ENCODE results near the gene TMEM131. TPM values are rescaled to one million over a fixed set of nuclear protein-coding genes. Genes with fewer than 3 reads are reported as not detected.

Gene TMEM131
- total RNA-seq, 1 donor from 2014 or later = 28.4 TPM

DNA sequence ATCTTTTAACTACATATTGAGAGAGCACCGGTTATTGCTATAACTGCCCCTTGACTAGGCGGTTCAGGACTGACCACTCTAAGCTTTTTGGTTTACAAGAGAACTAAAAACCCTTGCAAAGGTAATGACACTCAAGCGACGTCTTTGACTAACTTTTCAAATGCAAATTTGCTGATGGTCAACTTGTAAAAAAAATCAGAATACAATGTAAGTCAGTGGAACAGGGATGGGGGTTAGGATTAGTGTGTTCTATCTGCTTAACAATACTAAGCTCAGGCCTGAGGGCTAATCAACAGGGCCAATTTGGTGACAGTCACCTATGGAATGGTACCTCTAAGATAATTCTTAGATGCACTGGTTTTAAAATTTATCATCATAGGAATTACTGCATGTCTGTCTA is 225.3 kb downstream of the TMEM131 start:
- DNase-seq (ENCODE audit: extremely low read depth, low read depth, low spot score) = no peak

DNA sequence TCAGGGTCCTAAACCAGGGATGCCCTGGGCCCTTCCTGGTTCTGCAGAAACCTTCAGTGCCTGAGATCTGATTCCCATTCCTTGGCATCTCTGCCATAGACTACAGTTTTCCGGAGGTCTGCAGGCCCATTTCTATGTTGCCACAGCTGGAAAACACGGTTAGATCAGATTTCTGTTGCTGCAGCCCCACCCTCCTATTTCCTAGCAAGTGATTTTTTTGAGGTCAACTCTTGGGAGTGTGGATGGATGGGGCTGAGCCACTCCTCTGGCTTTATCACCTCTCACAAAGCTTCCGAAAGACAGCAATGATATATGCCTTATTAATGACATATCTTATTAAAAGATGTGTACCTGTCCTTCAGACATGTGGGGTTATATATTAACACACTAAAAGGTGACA is 226.0 kb downstream of the TMEM131 start:
- DNase-seq (ENCODE audit: extremely low read depth, low read depth, low spot score) = no peak

DNA sequence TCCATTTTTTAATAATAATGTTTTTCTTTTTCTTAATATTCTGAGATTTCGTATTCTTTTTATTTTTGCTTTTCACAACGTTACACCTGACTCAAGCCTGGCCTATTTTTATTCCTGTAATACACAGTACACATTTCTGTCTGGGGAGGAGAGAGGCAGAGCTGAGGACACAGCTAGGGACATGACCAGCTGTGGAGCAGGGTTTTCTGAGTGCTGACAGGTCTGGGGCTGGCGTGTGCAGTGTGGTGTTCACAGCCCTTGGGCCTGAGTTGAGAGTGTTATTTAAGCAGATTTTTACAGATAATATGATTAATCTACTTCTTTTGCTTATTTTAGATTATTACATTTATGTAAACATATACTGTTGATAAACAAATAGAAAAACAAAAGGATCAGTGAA is 226.4 kb downstream of the TMEM131 start:
- no peak for DNase-seq (ENCODE audit: extremely low read depth, low read depth, low spot score)

DNA sequence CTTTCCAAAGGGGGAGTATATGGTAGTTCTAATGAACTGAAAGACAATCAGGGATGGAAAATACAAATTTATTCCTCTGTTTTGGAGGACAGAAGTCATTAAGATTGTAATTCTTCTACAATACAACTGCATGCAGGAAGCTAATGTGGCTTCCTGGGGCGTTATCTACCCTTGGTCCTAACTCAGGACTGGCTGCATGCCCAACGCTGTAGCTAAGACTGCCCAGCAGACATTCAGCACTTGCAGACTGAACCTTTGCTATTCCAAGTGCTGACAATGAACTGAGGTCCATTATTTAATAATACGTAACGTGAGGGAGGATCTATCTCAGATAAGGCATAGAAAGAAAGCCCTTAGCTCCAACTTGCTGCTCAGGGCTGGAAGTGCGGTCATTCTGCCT is 229.2 kb downstream of the TMEM131 start:
- DNase-seq (ENCODE audit: extremely low read depth, low read depth, low spot score) = no peak

DNA sequence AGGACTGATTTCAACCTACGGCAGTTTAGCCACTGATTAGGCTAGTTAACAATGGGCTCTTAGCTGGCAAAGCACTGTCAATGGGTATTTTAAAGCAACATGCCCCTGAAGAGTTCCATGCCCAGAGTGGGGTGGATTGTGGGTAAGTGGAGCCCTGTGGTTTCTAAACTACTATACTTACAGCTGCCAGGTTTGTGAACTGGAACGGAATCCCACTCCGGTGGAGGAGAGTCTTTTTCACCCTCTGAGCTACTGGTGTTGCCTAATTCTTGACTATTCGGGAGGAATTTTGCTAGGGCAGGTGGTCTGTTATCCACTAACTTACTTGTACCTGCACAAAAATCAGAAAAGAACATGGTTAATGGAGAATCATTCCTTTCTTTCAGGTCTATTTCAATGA is 229.8 kb downstream of the TMEM131 start:
- DNase-seq (ENCODE audit: extremely low read depth, low read depth, low spot score) = no peak

DNA sequence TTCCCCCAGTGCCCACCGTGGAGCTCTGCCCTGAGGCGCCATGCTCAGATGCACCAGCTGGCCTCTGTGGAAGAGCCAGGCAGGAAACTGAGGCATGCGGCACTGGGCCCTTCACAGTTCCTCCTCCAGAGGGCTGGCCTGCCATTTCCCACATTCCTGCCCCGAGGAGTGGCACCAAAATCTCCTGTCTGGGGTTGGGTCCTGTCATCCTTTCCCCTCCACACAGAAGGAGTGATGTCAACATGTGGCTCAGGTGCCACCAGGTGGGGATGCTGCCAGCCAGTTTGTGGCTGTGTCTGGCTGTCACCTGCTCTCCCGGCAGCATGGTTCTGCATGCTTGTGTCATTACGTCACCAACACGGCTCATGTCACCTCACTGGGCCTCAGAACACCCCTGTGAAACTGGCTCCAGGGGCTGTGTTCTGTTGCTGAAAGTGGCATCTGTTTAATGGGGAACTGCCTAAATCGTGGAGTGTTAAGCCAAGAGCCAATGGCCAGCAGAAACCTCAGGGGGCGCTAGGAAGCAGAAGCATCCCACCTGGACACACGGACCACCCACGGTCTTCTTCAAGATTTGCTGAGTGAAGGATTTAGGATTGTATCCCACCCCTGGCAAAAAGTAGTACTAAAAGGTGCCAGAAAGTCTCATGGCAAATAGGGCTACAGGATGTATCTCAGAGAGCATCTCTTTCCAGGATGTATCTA is 231.0 kb downstream of the TMEM131 start:
- DNase-seq (ENCODE audit: extremely low read depth, low read depth, low spot score) = no peak

DNA sequence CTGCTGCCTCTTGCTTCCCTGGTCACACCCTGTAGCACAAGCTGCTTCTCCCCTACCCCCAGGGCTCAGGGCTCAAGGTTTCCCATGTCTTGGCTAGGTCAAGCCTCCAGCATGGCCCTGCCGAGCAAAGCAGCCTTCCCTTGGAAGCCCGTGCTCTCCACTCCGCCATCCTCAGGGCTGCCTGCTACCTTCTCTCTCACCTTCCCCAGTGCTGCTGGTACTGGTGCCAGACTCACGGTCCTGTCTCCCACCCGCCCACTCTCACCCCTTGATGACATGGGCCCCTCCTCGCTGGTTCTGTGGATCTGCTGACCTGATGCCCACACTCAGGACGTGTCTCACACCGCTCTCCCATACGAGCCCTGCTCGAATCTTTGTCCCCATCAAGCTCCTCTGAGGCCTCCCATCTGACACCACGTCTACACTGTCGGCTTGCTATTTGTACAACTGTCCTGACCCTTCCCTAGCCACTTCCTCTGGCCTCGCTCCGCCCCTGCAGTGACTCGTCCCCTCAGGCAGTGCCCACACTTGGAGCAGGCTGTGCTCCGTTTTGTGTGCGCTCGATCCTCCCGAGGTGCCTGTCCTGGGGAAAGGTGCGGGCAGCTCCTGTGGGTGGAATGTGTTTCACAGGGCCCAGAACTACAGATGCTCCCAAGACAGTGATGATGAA is 232.4 kb downstream of the TMEM131 start:
- no peak for DNase-seq (ENCODE audit: extremely low read depth, low read depth, low spot score)

DNA sequence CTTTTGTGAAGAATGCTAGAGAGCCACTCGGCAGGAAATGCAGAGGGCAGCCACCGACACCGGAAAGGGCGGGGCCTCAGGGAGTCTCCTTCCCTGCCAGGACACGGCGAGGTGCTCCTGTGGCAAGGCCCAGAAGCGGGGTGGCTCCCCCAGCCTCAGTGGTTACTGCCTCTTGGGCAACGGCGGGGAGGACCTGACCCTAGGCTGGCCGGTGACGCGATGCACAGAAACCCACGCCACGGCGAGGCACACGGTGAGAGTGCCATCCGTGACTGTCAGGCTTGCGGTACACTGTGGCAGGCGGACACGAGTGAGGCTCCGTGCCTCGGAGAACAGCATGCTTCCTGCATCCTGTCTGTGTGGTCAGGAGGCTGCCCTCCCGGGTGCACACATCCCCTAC is 234.6 kb downstream of the TMEM131 start:
- no peak for DNase-seq (ENCODE audit: extremely low read depth, low read depth, low spot score)

DNA sequence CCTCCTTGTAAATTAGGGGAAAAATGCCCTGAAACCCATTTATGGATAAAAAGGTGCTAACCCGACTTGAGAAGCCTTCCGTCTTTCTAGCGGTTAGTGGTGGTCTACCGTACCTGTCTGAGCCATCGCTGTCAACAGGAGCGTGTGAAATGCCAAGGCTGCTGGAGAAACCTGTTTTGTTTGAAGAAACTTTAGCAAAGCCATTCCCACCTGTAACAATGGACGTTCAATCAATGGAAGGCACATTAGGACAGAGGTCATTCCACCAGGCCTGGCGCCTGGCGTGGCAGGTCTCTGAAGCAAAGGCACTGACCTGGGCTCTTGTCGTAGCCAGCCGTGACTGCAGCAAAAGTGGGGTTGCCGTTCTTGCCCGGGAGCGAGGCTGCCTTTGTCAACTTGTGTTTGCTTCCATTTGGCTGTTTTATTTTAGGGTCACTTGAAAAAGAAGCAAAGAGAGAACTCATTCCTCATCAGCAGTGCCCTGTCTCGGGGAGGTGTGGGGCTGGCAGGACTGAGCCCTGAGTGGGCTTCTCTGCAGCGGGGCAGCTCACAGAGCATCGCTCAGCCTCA is 235.2 kb downstream of the TMEM131 start:
- DNase-seq (ENCODE audit: extremely low read depth, low read depth, low spot score) = no peak

DNA sequence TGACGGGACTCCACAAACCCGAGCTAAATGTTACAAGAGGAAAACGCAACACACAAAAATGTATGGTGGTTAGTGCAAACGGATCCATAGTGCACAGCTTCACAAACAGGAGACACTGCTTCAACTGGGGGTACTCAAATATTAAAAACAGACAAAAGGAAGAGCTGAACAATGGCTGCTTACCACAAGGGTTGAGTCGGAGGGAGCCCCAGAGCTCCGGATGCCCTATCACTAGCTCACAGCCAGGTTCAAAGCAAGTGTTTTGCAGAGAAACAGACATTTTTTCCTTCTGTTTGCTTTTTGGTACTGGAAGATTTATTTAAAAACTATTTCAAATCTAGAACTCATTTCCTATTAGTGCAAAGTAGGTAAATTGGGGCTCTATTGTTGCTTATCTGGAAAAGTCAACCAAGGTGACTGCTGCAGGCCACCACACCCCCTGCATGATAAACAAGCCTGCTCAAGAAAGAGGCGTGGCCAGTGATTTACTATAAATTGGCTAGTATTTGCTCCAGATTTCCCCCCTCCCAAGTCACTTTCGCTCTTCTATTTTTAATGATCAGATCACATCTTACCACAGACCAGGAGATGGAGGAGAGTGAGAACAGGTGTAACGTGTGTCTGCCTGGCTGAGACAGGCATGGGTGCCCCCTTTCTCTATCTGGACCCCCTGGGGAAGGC is 235.9 kb downstream of the TMEM131 start:
- DNase-seq (ENCODE audit: extremely low read depth, low read depth, low spot score) = no peak

DNA sequence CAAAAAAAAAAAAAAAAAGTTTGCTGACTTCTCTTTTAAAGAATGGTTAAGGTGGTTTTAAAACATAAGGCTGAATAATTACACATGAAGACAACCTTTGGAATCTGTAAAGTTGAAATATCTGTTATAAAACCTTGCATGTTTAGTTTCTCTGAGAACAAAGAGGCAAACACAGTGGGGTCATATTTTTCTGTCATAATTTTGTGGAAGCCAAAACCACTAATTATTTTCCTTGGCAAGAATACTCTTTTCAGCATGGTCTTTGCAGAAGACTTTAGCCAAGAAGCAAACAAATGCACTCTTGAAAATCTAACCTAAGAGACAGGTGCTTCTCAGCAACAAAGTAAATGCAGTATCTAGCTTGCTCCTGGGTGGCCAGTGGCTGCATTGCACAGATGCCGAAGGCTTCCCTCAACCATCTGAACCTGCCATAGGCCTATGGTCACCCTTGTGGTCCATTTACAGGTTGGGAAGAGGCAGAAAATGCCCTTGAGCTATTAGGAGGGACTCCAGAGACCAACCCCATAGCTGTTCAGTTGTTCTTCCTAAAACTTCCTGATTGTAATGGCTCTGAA is 237.5 kb downstream of the TMEM131 start:
- no peak for DNase-seq (ENCODE audit: extremely low read depth, low read depth, low spot score)

DNA sequence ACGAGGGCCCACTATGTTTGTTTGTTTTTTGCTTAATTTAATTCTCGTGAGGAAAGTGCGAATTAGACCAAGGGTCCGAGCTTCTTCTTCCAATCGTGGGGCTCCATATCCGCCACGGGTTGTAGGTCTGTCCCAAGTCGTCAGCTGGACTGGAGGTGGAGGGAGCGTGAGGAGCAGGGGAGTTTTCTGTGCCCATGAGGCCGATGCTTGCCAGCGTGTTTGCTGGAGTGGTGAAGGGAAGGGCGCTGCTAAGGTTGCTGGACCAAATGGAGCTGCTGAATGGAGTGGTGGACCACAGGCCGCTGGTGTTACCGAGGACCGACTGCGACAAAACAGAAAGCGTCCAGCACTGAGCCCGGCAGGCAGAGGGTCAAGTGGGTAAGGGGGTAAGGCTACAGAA is 238.7 kb downstream of the TMEM131 start:
- DNase-seq (ENCODE audit: extremely low read depth, low read depth, low spot score) = no peak

DNA sequence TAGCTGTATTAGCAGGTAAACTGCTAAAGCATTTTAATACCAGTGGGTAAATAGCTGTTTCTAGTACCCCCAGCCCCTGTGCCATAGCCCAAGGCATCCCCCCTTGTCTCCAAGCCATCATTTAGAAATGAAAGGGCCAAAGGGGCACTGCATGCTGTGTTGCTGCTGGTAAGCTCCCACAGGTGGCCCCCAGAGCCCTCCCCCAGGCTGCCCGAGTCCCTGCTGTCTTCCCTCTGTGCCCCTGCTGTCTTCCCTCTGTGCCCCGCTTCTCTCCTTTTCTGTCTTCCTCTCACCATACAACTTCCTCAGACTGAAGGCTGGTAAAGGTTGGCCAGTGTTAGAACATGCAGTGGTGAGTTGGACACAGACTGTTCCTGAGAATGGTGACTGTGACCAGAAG is 240.3 kb downstream of the TMEM131 start:
- DNase-seq (ENCODE audit: extremely low read depth, low read depth, low spot score) = no peak

DNA sequence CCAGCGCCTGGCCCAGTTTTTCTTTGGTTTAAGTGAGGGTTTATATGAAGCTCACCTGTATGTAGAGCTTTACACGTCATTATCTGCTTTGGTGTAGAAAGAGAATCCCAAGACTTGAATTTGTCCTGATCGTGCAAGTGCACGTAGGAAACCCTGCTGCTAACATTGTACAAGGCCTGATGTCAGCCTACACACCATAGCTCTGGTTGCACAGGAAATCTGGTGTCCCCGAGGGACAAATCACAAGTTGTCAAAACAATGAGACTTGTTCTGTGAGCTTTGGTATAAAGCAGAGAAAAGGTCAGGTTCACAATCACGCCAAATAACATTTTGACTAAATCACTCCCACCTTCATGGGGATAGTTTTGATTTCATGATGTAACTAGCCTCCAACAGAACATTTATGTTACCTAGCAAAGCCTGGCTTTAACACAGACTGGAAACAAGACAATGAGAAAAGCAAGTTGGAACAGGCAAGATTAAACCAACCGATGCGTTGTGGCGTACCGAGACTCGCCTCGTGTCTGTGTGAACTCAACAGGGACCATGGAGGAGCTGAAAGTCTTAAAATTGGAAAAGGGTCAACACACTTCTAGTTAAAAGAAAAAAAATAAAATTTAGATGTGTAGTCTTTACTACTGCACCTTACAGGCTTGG is 240.9 kb downstream of the TMEM131 start:
- no peak for DNase-seq (ENCODE audit: extremely low read depth, low read depth, low spot score)

DNA sequence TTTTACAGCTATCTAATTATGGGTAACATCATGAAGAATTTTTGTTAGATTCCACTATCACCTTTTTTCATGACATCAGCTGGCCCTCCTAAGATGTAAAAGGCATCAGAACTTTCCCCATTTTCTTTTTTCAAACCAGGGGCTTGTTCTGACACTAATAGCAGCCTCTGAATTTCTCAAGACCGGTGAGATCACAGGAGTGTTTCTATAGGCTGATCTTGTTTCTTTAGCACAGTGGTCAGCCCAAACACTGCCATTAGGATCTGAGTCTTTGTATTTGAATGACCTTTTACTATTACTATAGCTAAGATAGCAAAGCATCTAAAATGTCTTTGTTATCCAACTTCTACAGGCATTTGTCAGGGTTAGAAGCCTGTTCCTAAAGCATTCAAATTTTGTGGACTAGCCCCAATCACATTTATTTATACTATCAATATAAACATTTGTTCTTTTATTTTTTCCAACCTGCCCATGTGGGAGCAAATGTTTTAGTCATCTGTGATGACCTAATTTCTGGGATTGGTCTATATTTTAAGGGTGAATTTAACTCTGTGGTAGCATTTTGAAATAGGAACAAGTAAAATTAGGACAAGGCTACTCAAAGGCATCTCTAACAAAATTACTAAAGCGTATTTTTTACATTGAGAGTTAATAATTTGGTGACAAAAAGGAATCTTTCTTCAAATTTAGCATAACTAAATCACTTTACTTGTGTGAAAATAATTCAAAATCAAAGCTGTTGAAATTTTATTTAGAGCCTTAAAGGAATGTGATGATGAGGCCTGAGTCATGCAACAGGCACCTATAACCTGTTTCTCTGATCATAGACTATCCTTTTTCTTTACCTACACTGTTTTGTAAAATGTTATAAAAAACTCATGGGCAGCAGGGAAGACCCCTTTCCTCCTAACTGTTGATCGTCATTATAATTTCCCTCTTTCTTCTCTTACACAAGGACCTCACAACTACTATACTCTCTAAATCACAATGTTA is 243.1 kb downstream of the TMEM131 start:
- DNase-seq (ENCODE audit: extremely low read depth, low read depth, low spot score) = no peak

DNA sequence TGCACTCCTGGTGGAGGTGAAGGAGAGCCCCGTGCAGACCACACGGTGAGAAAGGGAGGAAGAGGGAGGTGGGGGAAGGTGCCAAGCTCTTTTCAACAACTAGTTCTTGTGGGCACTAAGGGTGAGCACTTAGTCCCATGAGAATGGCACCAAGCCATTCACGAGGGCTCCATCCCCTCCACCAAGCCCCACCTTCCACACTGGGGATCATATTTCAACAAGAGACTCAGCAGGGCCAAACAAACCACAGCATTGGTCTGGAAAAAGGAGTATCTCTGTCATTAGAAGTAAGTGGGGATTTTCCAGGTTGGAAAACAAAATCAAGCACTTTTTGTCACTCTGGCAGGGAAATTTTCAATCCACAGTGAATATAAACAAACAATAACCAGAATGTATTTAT is 244.0 kb downstream of the TMEM131 start:
- DNase-seq (ENCODE audit: extremely low read depth, low read depth, low spot score) = no peak

DNA sequence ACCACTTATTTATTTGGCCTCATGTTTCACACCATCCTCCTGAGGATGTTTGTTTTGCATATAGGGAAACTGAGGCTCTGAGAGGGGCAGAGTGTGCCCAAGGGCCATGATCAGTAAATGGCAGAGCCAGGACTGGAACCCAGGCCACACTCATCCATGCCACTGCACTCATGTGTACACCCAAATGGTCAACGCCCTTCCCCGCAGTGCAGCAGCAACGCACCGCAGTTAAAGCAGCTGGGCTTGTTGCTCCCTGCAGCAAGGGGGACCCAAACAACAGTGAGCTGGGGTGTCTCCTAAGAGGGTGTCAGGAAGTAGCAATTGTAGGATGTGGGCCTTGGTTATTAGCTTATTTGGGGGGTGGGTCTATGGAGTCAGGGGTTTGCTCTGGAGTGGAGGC is 245.7 kb downstream of the TMEM131 start:
- DNase-seq (ENCODE audit: extremely low read depth, low read depth, low spot score) = no peak

DNA sequence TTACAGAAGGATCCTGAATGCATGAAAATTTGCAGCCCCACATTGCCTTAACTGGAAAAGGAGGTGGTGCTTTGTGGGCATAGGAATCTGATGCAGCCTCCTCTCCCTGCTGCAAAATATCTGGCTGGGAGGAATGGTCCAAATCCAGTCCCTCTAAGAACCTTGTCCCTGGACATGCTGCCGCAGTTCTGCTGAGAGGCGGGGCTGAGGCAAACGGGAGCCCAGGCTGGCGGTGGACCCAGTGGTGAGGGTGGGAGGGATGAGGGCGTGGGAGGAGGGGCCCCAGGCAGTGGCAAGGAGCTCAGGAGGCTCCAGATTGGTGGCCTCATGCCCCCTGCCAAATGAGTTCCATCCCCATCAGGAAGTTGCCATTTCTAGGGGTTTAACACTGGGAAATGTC is 246.2 kb downstream of the TMEM131 start:
- DNase-seq (ENCODE audit: extremely low read depth, low read depth, low spot score) = no peak

DNA sequence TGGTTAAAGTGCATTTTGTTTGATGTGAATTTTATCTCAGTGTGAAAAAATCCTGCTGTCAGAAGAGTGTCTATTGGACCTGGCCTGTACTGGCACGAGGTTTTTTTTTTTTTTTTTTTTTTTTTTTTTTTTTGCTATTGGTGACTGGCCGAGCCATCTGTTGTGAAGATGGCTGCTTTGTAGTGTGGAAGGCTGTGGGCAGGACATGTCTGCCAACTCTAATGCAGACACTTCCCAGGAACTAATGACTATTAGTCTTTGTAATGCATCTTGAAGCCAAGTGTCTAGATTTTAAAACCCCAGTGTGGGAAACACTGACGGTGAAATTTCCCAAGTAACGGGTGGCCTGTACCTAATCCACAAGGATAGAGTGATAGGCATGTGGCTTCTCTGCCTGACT is 248.0 kb downstream of the TMEM131 start:
- DNase-seq (ENCODE audit: extremely low read depth, low read depth, low spot score) = no peak

DNA sequence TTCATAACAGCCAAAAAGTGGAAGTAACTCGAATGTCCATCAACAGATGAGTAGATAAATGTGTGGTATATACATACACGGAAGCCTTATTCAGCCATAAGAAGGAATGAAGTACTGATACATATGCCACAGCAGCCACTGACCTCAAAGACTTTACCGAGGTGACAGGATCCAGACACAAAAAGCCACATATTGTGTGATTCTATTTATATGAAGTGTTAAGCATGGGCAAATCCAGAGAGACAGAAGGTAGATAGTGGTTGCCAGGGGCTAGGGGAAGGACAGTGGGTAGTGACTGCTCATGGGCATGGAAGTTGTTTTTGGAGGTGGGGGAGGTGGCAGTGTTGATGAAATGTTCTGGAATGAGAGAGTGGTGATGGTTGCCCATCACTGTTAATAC is 248.5 kb downstream of the TMEM131 start:
- no peak for DNase-seq (ENCODE audit: extremely low read depth, low read depth, low spot score)
